Keratinocyte (primary cell): Measurements from ENCODE around the gene AJAP1.

Source experiments
- EZH2 ChIP-seq: IDR thresholded peaks from one replicate; pipeline ENCODE4 v1.6.1; 2012; ENCODE audit warnings: inconsistent platforms, mild to moderate bottlenecking, low read length, moderate library complexity
- TF ChIP-seq, protein P1 (sequence below), 3 experiments: IDR thresholded peaks in 1 of 3; conservative IDR thresholded peaks in 1 of 3; optimal IDR thresholded peaks in 1 of 3; 2 replicates in 2 of 3; 3 replicates in 1 of 3; pipeline versions ENCODE3 to v1.5.1; 2011; ENCODE audit warnings: low read length in 3 of 3, mild to moderate bottlenecking in 3 of 3, moderate library complexity in 2 of 3, control low read depth in 1 of 3, inconsistent platforms in 1 of 3; ENCODE audit not compliant: insufficient read depth in 2 of 3; ENCODE audit errors: extremely low read depth in 1 of 3

DNA sequence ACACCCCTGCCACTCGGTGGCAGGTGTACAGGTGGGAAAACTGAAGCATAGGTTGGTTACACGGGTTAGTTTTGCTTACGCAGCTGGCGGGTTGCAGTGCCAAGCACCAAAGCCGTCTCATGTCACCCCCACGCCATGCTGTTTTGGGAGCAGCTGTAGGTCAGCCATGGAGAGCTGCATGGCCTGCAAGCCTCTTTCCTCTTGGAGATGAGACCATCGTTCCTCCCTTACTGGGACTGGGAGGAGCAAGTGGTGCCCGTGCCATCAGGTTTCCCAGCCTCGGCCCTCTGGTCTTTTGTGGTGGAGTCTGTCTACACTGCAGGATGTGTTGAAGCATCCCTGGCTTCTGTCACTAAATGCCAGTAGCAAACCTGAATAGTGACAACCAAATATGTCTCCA is 46.9 kb downstream of the AJAP1 start:
- TF ChIP-seq EZH2: no peak
- TF ChIP-seq, protein P1, sequence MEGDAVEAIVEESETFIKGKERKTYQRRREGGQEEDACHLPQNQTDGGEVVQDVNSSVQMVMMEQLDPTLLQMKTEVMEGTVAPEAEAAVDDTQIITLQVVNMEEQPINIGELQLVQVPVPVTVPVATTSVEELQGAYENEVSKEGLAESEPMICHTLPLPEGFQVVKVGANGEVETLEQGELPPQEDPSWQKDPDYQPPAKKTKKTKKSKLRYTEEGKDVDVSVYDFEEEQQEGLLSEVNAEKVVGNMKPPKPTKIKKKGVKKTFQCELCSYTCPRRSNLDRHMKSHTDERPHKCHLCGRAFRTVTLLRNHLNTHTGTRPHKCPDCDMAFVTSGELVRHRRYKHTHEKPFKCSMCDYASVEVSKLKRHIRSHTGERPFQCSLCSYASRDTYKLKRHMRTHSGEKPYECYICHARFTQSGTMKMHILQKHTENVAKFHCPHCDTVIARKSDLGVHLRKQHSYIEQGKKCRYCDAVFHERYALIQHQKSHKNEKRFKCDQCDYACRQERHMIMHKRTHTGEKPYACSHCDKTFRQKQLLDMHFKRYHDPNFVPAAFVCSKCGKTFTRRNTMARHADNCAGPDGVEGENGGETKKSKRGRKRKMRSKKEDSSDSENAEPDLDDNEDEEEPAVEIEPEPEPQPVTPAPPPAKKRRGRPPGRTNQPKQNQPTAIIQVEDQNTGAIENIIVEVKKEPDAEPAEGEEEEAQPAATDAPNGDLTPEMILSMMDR (optimal IDR thresholded peaks at IDR 0.05 in 1 of 3, IDR thresholded peaks at IDR 0.05 in 1 of 3, conservative IDR thresholded peaks at IDR 0.05 in 1 of 3; ENCODE audit: extremely low read depth in 1 of 3, insufficient read depth in 2 of 3, low read length in 3 of 3): no peak
